Midbrain (tissue), 1 donor: Measurements from ENCODE around the gene DLGAP5.

Source experiments
- DNase-seq: peaks from one replicate; lab custom pipeline; 2025; lab: John Stamatoyannopoulos, UW

Gene DLGAP5

GRCh38 chr14:55129428-55130195 lies 61.8 kb downstream of the DLGAP5 start:
- DNase-seq: no peak

GRCh38 chr14:55129086-55129427 lies 62.3 kb downstream of the DLGAP5 start, which contains the start of gene LGALS3:
TSS of gene LGALS3 (plus strand) at chr14:55129252. CDS start at chr14:55137374, 8,122 bp downstream.
- DNase-seq: peak; percentile 25

- DNase-seq: no peak
These were observed 62.8 kb downstream of the DLGAP5 start for GRCh38 chr14:55128386-55129085.

GRCh38 chr14:55127460-55127951 lies 63.9 kb downstream of the DLGAP5 start:
- DNase-seq: no peak

- no peak for DNase-seq
These were observed 64.4 kb downstream of the DLGAP5 start for GRCh38 chr14:55126932-55127459.

- no peak for DNase-seq
These were observed 65.4 kb downstream of the DLGAP5 start for GRCh38 chr14:55126034-55126433.

GRCh38 chr14:55125403-55125802 lies 66.0 kb downstream of the DLGAP5 start:
- DNase-seq: no peak

GRCh38 chr14:55124774-55125386 lies 66.5 kb downstream of the DLGAP5 start:
- DNase-seq: no peak

- DNase-seq: no peak
These were observed 67.3 kb downstream of the DLGAP5 start for GRCh38 chr14:55123852-55124639.

- no peak for DNase-seq
These were observed 68.3 kb downstream of the DLGAP5 start for GRCh38 chr14:55123101-55123500.

- no peak for DNase-seq
These were observed 68.9 kb downstream of the DLGAP5 start for GRCh38 chr14:55122440-55122986.

GRCh38 chr14:55121628-55122439 lies 69.6 kb downstream of the DLGAP5 start:
- no peak for DNase-seq

GRCh38 chr14:55120571-55121495 lies 70.6 kb downstream of the DLGAP5 start:
- DNase-seq: no peak

- DNase-seq: no peak
These were observed 72.6 kb downstream of the DLGAP5 start for GRCh38 chr14:55118761-55119160.

GRCh38 chr14:55117803-55118441 lies 73.5 kb downstream of the DLGAP5 start:
- no peak for DNase-seq

GRCh38 chr14:55116246-55117030 lies 74.9 kb downstream of the DLGAP5 start:
- DNase-seq: no peak

- DNase-seq: no peak
These were observed 75.5 kb downstream of the DLGAP5 start for GRCh38 chr14:55115861-55116245.

GRCh38 chr14:55115460-55115859 lies 75.9 kb downstream of the DLGAP5 start:
- no peak for DNase-seq
